CD4-positive, CD25-positive, alpha-beta regulatory T cell (primary cell): ENCODE measurements around the gene DNAJB9. TPM values are rescaled to one million over a fixed set of nuclear protein-coding genes. Genes with fewer than 3 reads are reported as not detected.
"Not testable (repeated sequence)": the region's sequence is repeated elsewhere in the genome, so short reads cannot be mapped to it uniquely, and the experiment has no call there.

Source experiments
- ATAC-seq, 2 donors: fragments of 150-1000 bp; cut with Tn5 transposase; one replicate each; pipeline ENCODE4 v1.10.0; 2021; ENCODE audit warnings: low read depth in 2 of 2, moderate number of reproducible peaks in 2 of 2, moderate library complexity in 1 of 2
- DNase-seq, 3 donors: peaks; one replicate each; pipeline versions ENCODE4 v3.0.0 to v3.0.0-alpha.2; 2012 to 2022; ENCODE audit warnings: mixed read lengths in 1 of 3
- H3K27ac ChIP-seq: one replicate; pipeline ENCODE4 v1.7.0; 2013; ENCODE audit warnings: mild to moderate bottlenecking, low read length; ENCODE audit not compliant: insufficient read depth, poor library complexity, severe bottlenecking
- H3K27me3 ChIP-seq: one replicate; pipeline ENCODE4 v1.7.0; 2013; ENCODE audit warnings: low read length; ENCODE audit not compliant: control insufficient read depth, insufficient read depth
- H3K36me3 ChIP-seq: one replicate; pipeline ENCODE4 v1.7.0; 2013; ENCODE audit warnings: mild to moderate bottlenecking, low read length, moderate library complexity; ENCODE audit not compliant: control insufficient read depth, insufficient read depth
- H3K4me1 ChIP-seq: 2 replicates; pipeline ENCODE4 v1.7.0; 2013; ENCODE audit warnings: mild to moderate bottlenecking, low read length; ENCODE audit not compliant: insufficient read depth, control insufficient read depth, poor library complexity, severe bottlenecking
- H3K4me3 ChIP-seq: one replicate; pipeline ENCODE4 v1.7.0; 2013; ENCODE audit warnings: low read depth, mild to moderate bottlenecking, low read length, moderate library complexity
- H3K9me3 ChIP-seq, 2 experiments: 1 replicate in 1 of 2; 2 replicates in 1 of 2; pipeline ENCODE4 v1.7.0; 2013; ENCODE audit warnings: low read length in 2 of 2, mild to moderate bottlenecking in 1 of 2, moderate library complexity in 1 of 2; ENCODE audit not compliant: control insufficient read depth in 2 of 2
- H3K27ac Mint-ChIP-seq, 3 donors: one replicate each; pipeline ENCODE4 v1.8.0; 2020 to 2022; ENCODE audit warnings: mild to moderate bottlenecking in 3 of 3, mixed read lengths in 3 of 3, moderate library complexity in 2 of 3
- H3K27me3 Mint-ChIP-seq: one replicate; pipeline ENCODE4 v1.8.0; 2022; ENCODE audit warnings: mild to moderate bottlenecking, mixed read lengths
- H3K36me3 Mint-ChIP-seq: one replicate; pipeline ENCODE4 v1.8.0; 2020; ENCODE audit warnings: mixed read lengths
- H3K4me1 Mint-ChIP-seq, 4 donors: one replicate each; pipeline ENCODE4 v1.8.0; 2020 to 2022; ENCODE audit warnings: mixed read lengths in 4 of 4, mild to moderate bottlenecking in 1 of 4
- H3K4me3 Mint-ChIP-seq, 4 donors: one replicate each; pipeline ENCODE4 v1.8.0; 2020 to 2022; ENCODE audit warnings: mild to moderate bottlenecking in 4 of 4, mixed read lengths in 4 of 4, moderate library complexity in 3 of 4
- H3K9me3 Mint-ChIP-seq, 7 donors: one replicate each; pipeline ENCODE4 v1.8.0; 2020 to 2022; ENCODE audit warnings: mixed read lengths in 7 of 7, mild to moderate bottlenecking in 3 of 7, moderate library complexity in 2 of 7
- polyA plus RNA-seq, 4 donors: library from polyadenylated mRNA; unstranded; fragments of 300-500 nt; fragmentation: Illumina TruSeq; gene quantifications; one replicate each; pipeline ENCODE4 v1.2.3, GENCODE V29; 2021
- total RNA-seq: library from RNA; stranded (reverse); gene quantifications from one replicate; pipeline ENCODE4 v1.2.3, GENCODE V29; 2022

Gene DNAJB9
- total and polyA plus RNA-seq, 5 donors from 2014 or later: 26.3 to 53.3 (median 44.1) TPM

DNA sequence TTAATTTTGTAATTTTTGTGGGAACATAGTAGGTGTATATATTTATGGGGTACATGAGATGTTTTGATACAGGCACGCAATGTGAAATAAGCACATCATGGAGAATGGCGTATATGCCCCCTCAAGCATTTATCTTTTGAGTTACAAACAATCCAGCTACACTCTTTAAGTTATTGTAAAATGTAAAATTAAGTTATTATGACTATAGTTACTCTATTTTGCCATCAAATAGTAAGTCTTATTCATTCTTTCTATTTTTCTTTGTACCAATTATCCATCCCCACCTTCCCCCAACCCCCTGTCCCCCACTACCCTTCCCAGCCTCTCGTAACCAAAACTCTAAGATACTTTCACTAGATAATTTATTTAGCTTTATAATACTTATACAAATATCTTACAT lies 36.0 kb upstream of the DNAJB9 start:
- Histone ChIP-seq H3K27me3 (peaks cover 4% of the 10 kb centered on the region), H3K27ac (no peak overlapping the region), H3K4me1 (no peaks in the 10 kb centered on the region), H3K9me3 (no peaks in the 10 kb centered on the region), H3K4me3 (no peak overlapping the region), H3K36me3 (no peaks in the 10 kb centered on the region)
- Mint-ChIP-seq H3K4me3 (no peak overlapping the region), H3K27me3 (peaks cover 15% of the 10 kb centered on the region), H3K4me1 (no peaks in the 10 kb centered on the region), H3K36me3 (no peaks in the 10 kb centered on the region), H3K9me3 (no peaks in the 10 kb centered on the region), H3K27ac (no peak overlapping the region)
- no peak for ATAC-seq
- no peak for DNase-seq

DNA sequence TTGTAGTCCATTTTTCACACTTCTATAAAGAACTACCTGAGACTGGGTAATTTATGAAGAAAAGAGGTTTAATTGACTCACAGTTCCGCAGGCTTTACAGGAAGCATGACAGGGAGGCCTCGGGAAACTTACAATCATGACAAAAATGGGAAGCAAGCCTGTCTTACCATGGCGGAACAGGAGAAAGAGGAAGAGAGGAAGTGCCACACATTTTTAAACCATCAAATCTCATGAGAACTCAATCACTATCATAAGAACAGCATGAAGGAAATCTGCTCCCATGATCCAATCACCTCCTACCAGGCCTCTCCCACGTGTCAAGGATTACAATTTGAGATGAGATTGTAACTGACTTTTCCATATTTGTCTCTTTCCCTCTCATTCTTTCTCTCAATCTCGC lies 34.4 kb upstream of the DNAJB9 start:
- no peak overlapping the region for H3K4me3 ChIP-seq
- no peaks in the 10 kb centered on the region for H3K36me3 Mint-ChIP-seq
- no peak overlapping the region for H3K27ac ChIP-seq
- no peak overlapping the region for H3K4me3 Mint-ChIP-seq
- no peaks in the 10 kb centered on the region for H3K4me1 ChIP-seq
- no peaks in the 10 kb centered on the region for H3K36me3 ChIP-seq
- peaks cover 13% of the 10 kb centered on the region for H3K27me3 Mint-ChIP-seq
- H3K27me3 ChIP-seq: peaks cover 4% of the 10 kb centered on the region
- H3K9me3 ChIP-seq: no peaks in the 10 kb centered on the region
- no peak for ATAC-seq
- H3K4me1 Mint-ChIP-seq: no peaks in the 10 kb centered on the region
- peaks cover 0 to 3% (median 0%) of the 10 kb centered on the region in 7 donors for H3K9me3 Mint-ChIP-seq
- DNase-seq: no peak
- no peak overlapping the region for H3K27ac Mint-ChIP-seq

DNA sequence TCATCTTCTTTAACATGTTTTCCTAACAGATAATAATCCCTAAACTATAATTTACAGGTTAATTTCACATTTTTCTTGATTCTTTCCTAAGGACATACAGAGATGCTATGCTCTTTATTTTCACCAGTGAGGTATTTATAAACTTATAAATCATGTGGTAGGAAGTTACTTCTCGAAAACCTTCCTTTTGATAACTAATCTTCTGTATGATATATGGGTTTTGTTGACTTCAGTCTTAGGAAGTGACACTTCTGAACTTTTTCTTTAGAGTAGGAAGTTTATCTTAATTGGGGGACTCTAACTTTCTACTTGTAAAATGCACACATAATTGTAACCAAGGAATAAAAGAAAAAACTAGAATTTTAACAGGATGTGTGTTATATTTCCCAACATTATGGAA lies 33.9 kb upstream of the DNAJB9 start:
- no peak overlapping the region for H3K4me3 ChIP-seq
- H3K9me3 ChIP-seq: no peaks in the 10 kb centered on the region
- no peak overlapping the region for H3K27ac ChIP-seq
- Mint-ChIP-seq H3K36me3 (no peaks in the 10 kb centered on the region), H3K4me1 (no peaks in the 10 kb centered on the region), H3K4me3 (no peak overlapping the region), H3K27ac (no peak overlapping the region), H3K9me3 (peaks cover 0 to 3% (median 0%) of the 10 kb centered on the region in 7 donors), H3K27me3 (peaks cover 9% of the 10 kb centered on the region)
- no peaks in the 10 kb centered on the region for H3K36me3 ChIP-seq
- ATAC-seq (no peak), DNase-seq (no peak)
- no peaks in the 10 kb centered on the region for H3K4me1 ChIP-seq
- peaks cover 4% of the 10 kb centered on the region for H3K27me3 ChIP-seq

DNA sequence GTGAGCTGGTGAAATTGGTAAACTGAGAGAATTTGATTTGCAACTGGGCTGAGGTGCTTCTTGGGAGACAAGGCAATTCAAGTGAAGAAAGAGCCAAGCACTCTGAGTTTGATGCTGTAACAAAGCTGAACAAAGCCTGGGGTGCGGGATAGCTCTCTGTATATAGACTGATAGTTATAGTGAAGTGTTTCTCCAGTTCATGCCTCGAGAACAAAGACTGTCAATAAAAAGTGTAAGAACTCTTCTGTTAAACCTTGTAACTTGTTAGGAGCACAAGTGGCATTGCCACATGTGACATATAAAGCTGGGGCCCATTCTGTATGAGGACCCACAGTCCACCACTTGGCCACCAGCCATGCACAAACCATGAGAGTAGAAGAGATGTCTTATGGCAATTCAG lies 32.4 kb upstream of the DNAJB9 start:
- ATAC-seq (no peak), DNase-seq (no peak)
- peaks cover 0 to 3% (median 0%) of the 10 kb centered on the region in 7 donors for H3K9me3 Mint-ChIP-seq
- no peak overlapping the region for H3K4me3 Mint-ChIP-seq
- H3K4me1 Mint-ChIP-seq: no peaks in the 10 kb centered on the region
- H3K36me3 ChIP-seq: no peaks in the 10 kb centered on the region
- no peaks in the 10 kb centered on the region for H3K4me1 ChIP-seq
- no peaks in the 10 kb centered on the region for H3K9me3 ChIP-seq
- no peak overlapping the region for H3K27ac Mint-ChIP-seq
- no peak overlapping the region for H3K27ac ChIP-seq
- no peak overlapping the region for H3K4me3 ChIP-seq
- H3K27me3 Mint-ChIP-seq: peaks cover 9% of the 10 kb centered on the region
- H3K27me3 ChIP-seq: peaks cover 4% of the 10 kb centered on the region
- H3K36me3 Mint-ChIP-seq: no peaks in the 10 kb centered on the region

DNA sequence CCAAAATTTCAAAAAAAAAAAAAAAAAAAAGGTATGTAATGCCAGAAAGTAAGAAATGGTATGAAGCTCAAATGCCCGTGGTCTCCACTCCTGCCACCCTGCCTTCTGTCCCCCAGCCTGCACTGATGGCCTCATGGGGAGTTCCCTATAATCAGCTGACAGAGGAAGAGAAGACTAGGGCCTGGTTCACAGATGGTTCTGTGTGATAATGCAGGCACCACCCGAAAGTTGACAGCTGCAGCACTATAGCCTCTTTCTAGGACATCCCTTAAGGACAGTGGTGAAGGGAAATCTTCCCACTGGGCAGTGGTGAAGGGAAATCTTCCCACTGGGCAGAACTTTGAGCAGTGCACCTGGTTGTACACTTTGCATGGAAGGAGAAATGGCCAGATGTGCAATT lies 31.4 kb upstream of the DNAJB9 start:
- H3K4me1 ChIP-seq, H3K9me3 Mint-ChIP-seq, H3K27ac ChIP-seq, ATAC-seq, H3K36me3 ChIP-seq, H3K4me3 Mint-ChIP-seq, H3K4me3 ChIP-seq, H3K27me3 ChIP-seq, H3K36me3 Mint-ChIP-seq, H3K27ac Mint-ChIP-seq, H3K9me3 ChIP-seq, H3K27me3 Mint-ChIP-seq, H3K4me1 Mint-ChIP-seq, DNase-seq: not testable (repeated sequence)

DNA sequence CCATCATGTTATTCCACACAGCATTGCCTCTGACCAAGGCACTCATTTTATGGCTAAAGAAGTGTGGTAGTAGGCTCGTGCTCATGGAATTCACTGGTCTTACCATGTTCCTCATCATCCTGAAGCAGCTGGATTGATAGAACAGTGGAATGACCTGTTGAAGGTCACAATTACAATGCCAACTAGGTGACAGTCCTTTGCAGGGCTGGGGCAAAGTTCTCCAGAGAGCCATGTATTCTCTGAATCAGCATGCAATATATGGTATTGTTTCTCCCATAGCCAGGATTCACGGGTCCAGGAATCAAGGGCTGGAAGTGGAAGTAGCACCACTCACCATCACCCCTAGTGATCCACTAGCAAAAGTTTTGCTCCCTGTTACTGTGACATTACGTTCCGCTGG lies 31.0 kb upstream of the DNAJB9 start:
- H3K27ac ChIP-seq, ATAC-seq, H3K4me3 Mint-ChIP-seq, DNase-seq, H3K9me3 ChIP-seq, H3K9me3 Mint-ChIP-seq, H3K4me1 ChIP-seq, H3K27me3 ChIP-seq, H3K4me1 Mint-ChIP-seq, H3K27ac Mint-ChIP-seq, H3K36me3 Mint-ChIP-seq, H3K4me3 ChIP-seq, H3K36me3 ChIP-seq, H3K27me3 Mint-ChIP-seq: not testable (repeated sequence)

DNA sequence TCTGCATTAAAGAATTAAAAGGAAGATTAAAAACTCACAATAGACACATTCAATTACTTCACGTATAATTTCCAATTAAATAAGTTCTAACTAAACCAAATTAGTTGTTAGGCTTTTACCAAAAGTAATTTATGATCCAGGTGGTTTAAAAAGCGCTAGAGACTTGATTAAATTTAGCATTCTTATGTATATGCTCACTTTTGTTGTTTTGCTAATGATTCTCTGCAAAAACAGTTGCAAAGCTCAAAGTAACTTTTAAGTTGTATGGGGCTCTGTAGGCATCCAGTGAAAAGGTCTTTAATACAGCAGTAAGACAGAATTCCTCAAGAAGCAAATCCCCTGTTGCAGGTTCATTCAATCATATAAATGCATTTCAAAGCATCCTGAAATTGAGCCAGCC lies 28.2 kb upstream of the DNAJB9 start:
- H3K36me3 Mint-ChIP-seq: no peaks in the 10 kb centered on the region
- H3K9me3 Mint-ChIP-seq: peaks cover 0 to 3% (median 0%) of the 10 kb centered on the region in 7 donors
- Histone ChIP-seq H3K9me3 (no peaks in the 10 kb centered on the region), H3K27ac (no peak overlapping the region), H3K4me3 (no peak overlapping the region), H3K36me3 (no peaks in the 10 kb centered on the region), H3K4me1 (no peaks in the 10 kb centered on the region), H3K27me3 (peaks cover 4% of the 10 kb centered on the region)
- no peaks in the 10 kb centered on the region for H3K4me1 Mint-ChIP-seq
- ATAC-seq: no peak
- DNase-seq: no peak
- no peaks in the 10 kb centered on the region for H3K27me3 Mint-ChIP-seq
- no peak overlapping the region for H3K4me3 Mint-ChIP-seq
- H3K27ac Mint-ChIP-seq: no peak overlapping the region

DNA sequence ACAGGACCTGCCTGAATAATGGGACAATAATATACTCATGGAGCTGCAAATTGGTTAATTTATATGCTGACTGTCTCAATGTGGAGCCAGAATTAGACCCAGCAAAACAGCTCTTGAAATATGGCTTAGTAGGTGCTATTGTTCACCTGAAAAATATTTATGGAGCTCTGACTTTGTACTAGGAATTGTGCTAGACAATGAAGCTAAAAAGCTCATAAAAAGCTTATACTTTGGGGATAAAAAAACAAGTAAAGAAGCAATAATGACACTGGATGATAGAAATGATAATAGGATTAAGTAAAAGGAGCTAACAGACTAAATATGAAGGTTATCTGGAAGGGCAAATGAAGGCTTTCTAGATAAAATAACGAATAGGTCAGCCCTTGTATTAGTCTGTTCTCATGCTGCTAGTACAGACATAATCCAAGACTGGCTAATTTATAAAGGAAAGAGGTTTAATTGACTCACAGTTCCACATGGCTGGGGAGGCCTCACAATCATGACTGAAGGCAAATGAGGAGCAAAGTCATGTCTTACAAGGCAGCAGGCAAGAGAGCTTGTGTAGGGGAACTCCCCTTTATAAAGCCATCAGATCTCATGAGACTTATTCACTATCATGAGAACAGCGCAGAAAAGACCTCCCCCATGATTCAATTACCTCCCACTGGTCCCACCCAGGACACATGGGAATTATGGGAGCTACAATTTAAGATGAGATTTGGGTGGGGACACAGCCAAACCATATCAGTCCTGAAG lies 21.4 kb upstream of the DNAJB9 start:
- H3K36me3 ChIP-seq, H3K27me3 ChIP-seq, H3K27me3 Mint-ChIP-seq, H3K9me3 Mint-ChIP-seq, H3K4me1 Mint-ChIP-seq, H3K4me1 ChIP-seq, H3K4me3 ChIP-seq, ATAC-seq, DNase-seq, H3K27ac ChIP-seq, H3K36me3 Mint-ChIP-seq, H3K9me3 ChIP-seq, H3K4me3 Mint-ChIP-seq: not testable (repeated sequence)
- peak overlapping the region in 1 of 3 donors; percentile 7 for H3K27ac Mint-ChIP-seq
